HG03196 (cell line): ENCODE data around the gene S100G.
"Not testable (repeated sequence)": the region's sequence is repeated elsewhere in the genome, so short reads cannot be mapped to it uniquely, and the experiment has no call there.

Experiments used
- ATAC-seq: cut with Tn5 transposase; IDR thresholded peaks from one replicate; pipeline ENCODE4 v1.9.1; 2021; ENCODE audit not compliant: unreplicated experiment

S100G gene

GRCh38 chrX:16649858-16650257, at the start of gene S100G:
Gene S100G, plus strand, starts transcription at chrX:16650158. Its CDS starts 849 bp downstream, at chrX:16651007.
- ATAC-seq: no peak

DNA sequence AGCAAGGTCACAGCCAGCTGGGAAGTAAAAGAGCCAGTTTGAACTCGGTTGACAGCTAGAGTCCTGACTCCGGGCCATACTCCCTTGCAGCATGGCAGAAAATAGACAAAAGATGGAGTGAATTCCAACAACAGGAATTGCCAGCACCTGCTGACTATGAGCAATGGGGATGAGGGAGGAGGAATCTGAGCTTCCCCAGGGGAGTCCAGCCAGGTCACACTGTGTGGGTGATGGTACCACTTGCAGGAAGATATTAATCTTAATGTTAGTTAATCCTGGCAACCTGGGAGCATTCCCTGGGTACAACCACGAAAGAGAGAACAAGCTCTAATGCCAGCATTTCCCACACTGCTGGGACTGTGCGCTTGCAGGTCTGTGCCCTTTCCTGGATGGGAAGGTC, 48.1 kb upstream of the S100G start:
- ATAC-seq: no peak

GRCh38 chrX:16603235-16603634, 46.7 kb upstream of the S100G start:
- ATAC-seq: not testable (repeated sequence)

DNA sequence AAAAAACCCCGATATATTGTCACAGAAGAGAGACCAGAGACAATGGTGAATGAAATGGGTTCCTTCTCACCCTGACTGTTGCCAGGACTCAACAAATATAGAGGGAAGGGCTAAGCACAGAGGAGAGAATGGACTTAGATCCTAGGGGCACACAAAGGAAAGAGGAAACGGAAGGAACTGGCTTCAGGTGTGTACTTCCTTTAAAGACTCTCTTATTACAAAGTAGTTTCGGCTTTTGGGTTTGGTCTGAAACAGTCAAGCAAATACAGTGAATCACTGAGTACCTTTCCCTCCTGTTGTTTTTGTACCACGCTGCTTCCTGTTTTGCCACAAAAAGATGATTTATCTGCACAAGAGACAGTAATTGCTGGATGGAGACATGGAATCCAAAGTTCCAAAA, 46.1 kb upstream of the S100G start:
- no peak for ATAC-seq

- no peak for ATAC-seq
Measured at GRCh38 chrX:16604337-16604736, 45.6 kb upstream of the S100G start.

- ATAC-seq: no peak
Measured at GRCh38 chrX:16606142-16606720, 43.7 kb upstream of the S100G start.

DNA sequence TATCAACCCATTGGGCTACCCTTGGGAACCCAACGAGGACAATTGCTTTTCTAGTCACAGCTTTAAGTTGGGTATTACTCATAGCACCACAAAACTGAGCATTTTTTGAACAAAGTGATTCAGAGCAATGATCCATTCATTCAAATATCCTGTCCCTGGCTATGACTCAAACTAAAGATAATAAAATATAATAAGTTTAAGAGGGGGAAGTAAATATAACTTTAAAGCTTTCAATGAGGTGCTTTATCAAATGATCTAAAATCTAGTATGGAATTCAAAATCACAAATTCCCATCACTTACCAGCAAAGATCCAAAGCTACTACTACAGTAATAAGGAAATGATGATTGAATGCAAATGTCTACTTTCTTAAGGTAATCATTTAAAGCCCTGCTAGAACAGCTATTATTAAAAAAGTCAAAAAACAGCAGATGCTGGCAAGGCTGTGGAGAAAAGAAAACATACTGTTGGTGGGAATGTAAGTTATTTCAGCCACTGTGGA, 39.8 kb upstream of the S100G start:
- no peak for ATAC-seq

DNA sequence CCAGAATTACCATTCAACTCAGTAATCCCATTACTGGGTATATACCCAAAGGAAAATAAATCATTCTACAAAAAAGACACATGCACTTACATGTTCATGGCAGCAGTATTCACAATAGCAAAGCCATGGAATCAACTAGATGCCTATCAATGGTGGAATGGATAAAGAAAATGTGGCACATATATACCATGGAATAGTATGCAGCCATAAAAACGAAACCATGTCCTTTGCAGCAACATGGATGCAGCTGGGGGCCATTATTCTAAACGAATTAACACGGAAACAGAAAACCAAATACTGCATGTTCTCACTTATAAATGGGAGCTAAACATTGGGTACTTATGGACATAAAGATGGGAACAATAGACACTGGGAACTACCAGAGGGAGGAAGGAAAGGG, 39.3 kb upstream of the S100G start:
- ATAC-seq: not testable (repeated sequence)

GRCh38 chrX:16612257-16612897, 37.6 kb upstream of the S100G start:
- no peak for ATAC-seq

DNA sequence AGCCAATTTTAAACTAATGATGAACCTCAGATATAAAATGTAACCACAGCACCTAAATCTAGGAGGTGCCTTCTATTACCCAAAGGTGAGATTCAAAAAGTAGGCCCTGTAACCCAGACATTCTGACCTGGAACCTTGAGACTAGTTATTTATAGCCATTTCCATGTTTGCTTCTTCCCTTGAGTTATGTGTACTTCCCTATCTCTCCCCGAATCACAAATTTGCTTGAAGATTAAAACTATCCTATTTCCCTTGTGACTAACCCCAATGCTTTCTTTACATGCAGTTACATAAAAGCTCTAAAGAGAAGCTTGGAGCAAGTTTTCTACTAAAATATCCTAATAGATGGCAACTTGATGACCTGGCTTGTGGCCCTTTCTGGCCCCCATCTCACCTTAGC, 32.6 kb upstream of the S100G start:
- no peak for ATAC-seq

- no peak for ATAC-seq
Measured at GRCh38 chrX:16618422-16618821, 31.5 kb upstream of the S100G start.

- no peak for ATAC-seq
Measured at GRCh38 chrX:16619024-16619423, 30.9 kb upstream of the S100G start.

DNA sequence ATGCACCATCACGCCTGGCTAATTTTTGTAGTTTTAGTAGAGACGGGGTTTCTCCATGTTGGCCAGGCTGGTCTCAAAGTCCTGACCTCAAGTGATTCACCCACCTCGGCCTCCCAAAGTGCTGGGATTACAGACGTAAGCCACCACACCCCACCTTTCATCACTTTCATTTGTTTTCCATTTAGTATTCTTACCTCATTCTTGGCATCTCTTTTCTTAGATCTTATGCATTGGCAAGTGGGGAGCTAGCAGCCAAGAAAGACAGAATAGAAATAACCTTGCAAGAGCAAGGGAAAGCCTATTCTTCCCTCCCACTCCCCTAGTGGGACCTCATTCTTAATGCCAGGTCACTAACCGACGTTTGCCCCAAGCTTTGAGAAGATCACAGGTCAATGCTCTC, 21.4 kb upstream of the S100G start:
- ATAC-seq: not testable (repeated sequence)

DNA sequence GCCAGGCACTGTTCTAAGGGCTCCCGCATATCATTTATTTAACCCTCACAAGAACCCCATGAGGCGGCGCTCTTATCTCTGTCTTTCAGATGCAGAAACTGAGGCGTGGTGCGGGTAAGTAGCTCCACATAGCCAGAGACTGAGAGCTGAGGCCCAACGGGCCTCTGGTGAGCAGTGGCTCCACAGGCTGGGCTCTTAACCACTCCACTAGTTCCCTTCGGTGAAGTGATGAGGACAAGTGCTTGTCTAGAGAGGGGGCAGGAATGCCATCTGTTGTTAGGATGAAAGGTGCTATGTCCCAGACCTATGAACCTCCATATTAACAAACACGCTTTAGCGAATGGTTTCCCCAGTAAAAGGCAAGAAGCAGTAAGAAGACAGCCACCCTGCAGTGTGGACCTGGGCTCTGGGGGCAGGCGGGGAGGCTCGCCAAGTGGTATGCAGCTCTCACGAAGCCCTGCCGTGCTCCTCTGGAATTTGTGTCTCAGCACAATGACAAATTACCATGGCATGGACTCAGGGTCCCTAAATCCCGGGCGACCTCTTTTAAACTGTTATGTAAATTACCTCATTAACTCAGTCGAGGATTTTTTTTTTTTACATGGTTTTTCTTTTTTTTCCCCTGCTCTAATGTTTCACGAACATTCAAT, 20.9 kb upstream of the S100G start:
- no peak for ATAC-seq

- ATAC-seq: no peak
Measured at GRCh38 chrX:16629909-16630308, 20.0 kb upstream of the S100G start.

DNA sequence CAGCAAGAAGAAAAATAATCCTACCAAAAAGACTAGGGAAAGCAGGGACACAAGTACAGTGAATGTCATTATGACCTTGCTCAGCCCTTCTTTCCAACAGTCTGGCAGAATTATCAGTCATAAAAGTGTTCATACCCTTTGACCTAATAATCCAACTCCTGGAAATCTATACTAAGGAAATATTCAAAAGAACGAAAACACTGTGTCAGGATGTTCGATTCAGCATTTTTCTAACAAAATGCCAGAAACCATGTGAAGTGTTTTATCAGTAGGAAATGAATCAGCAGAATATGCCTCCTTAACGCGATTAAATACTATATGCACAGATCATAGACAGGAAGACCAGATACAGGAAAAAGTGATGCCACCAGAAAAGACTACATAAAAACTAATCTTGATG, 16.2 kb upstream of the S100G start:
- ATAC-seq: no peak

DNA sequence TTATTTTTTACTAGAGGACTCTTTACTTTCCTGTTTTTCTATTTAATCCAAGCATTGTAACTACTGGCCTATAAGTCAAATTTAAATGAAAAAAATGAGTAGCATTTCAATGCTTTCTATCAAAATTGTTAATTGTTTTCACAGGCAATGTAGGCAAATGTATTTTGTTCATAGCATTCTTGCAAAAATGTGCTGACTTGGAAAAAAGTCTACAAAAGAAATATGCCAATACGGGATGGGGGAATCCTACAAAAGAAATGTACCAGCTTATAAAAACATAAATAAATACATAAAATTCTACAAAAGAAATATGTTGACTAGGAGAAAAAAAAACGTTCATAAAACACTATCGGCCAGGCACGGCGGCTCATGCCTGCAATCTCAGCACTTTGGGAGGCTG, 14.9 kb upstream of the S100G start:
- ATAC-seq: no peak

- ATAC-seq: no peak
Measured at GRCh38 chrX:16635596-16635995, 14.4 kb upstream of the S100G start.

GRCh38 chrX:16638533-16638932, 11.4 kb upstream of the S100G start:
- no peak for ATAC-seq

- ATAC-seq: no peak
Measured at GRCh38 chrX:16639966-16640365, 10.0 kb upstream of the S100G start.

DNA sequence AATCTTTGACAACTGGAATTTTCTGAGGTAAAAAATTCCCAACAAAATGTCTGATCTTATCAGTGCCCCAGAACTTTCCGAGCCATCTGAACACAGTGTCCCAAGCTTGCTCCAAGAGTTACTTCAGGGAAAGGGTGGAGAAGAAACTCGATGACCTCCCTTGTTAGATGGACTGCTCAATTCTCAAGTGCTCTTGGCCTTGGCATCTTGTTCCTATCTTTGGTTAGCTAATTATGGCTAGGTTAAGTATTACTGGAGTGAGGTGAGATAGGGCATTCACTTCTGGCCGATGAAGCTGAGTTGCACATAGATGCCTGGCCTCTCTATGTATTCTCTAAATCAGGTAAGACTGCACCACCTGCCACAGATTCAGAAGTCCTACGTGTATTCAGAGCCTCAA, 9.1 kb upstream of the S100G start:
- no peak for ATAC-seq

- no peak for ATAC-seq
Measured at GRCh38 chrX:16643176-16643575, 6.8 kb upstream of the S100G start.
